HepG2 (cell line): ENCODE results near the gene TANGO6. TPM values are rescaled to one million over a fixed set of nuclear protein-coding genes. Genes with fewer than 3 reads are reported as not detected.

Experiments
- AHDC1 ChIP-seq: sonication (generic); formaldehyde crosslinking; IDR thresholded peaks from 2 replicates; pipeline ENCODE4 v1.5.1; 2020; ENCODE audit warnings: mild to moderate bottlenecking, missing genetic modification reagents, borderline replicate concordance
- ASH2L ChIP-seq: fragments of 300-600, 200-600 bp; sonication (generic); IDR thresholded peaks from 2 replicates; pipeline ENCODE4 v1.7.0; 2017; ENCODE audit warnings: low read depth, mild to moderate bottlenecking, moderate library complexity, mixed read lengths, low read length; ENCODE audit not compliant: insufficient read length
- DMAP1 ChIP-seq: IDR thresholded peaks from 2 replicates; pipeline ENCODE4 v1.6.1; 2016
- NBN ChIP-seq: fragments of 450-650 bp; conservative IDR thresholded peaks from 2 replicates; pipeline ENCODE4 v1.6.1; 2017
- NFE2 ChIP-seq: sonication (generic); formaldehyde crosslinking; IDR thresholded peaks from 2 replicates; pipeline ENCODE4 v1.4.0; 2020; ENCODE audit warnings: missing genetic modification reagents
- PRDM10 ChIP-seq: sonication (generic); formaldehyde crosslinking; IDR thresholded peaks from 2 replicates; pipeline ENCODE4 v1.4.0; 2020; ENCODE audit warnings: low read depth, missing genetic modification reagents
- PRPF4 ChIP-seq: fragments of 200-400 bp; formaldehyde crosslinking; IDR thresholded peaks from 2 replicates; pipeline ENCODE4 v1.6.1; 2016; ENCODE audit warnings: low read length, low read depth; ENCODE audit not compliant: poor library complexity, severe bottlenecking
- REST ChIP-seq, 2 experiments: IDR thresholded peaks; 2 replicates each; pipeline ENCODE4 v1.6.1; 2011 to 2012; ENCODE audit warnings: low read length in 2 of 2, borderline replicate concordance in 1 of 2, low read depth in 1 of 2, mild to moderate bottlenecking in 1 of 2, moderate library complexity in 1 of 2
- TBX3 ChIP-seq: fragments of 450-650 bp; IDR thresholded peaks from 2 replicates; pipeline ENCODE4 v1.6.1; 2017; ENCODE audit warnings: antibody characterized with exemption, mild to moderate bottlenecking, inconsistent platforms, borderline replicate concordance
- ZGPAT ChIP-seq: IDR thresholded peaks from 2 replicates; pipeline ENCODE4 v1.6.1; 2016; ENCODE audit warnings: mild to moderate bottlenecking
- ZNF234 ChIP-seq: sonication (generic); formaldehyde crosslinking; conservative IDR thresholded peaks from 2 replicates; pipeline ENCODE4 v1.5.1; 2020; ENCODE audit warnings: mild to moderate bottlenecking, missing genetic modification reagents
- ZNF274 ChIP-seq: sonication (generic); formaldehyde crosslinking; IDR thresholded peaks from 2 replicates; pipeline ENCODE4 v1.5.1; 2020; ENCODE audit warnings: mild to moderate bottlenecking, missing genetic modification reagents
- ZNF616 ChIP-seq: sonication (generic); formaldehyde crosslinking; IDR thresholded peaks from 2 replicates; pipeline ENCODE4 v1.5.0; 2020; ENCODE audit warnings: low read depth, mild to moderate bottlenecking, missing genetic modification reagents
- polyA plus RNA-seq, 8 experiments: library from polyadenylated mRNA; depleted of rRNA in 3 of 8; stranded (reverse) in 7 of 8; unstranded in 1 of 8; fragments of >200 nt; fragmentation: Illumina TruSeq in 4 of 8; extraction: Trizol in 4 of 8; gene quantifications; 2 replicates each; pipeline versions ENCODE4 v1.2.1 to v1.2.3, GENCODE V29; 2011 to 2016; ENCODE audit warnings: low read depth in 4 of 8, missing spikeins in 1 of 8, mixed read lengths in 1 of 8; ENCODE audit not compliant: insufficient read depth in 1 of 8
- total RNA-seq, 5 experiments: library from RNA; depleted of rRNA; stranded (reverse); fragments of >200 nt; fragmentation: Illumina TruSeq; extraction: Trizol; gene quantifications; 2 replicates each; pipeline ENCODE4 v1.2.3, GENCODE V29; 2016; ENCODE audit warnings: low read depth in 1 of 5

Gene TANGO6
- total and polyA plus RNA-seq, 2 of the 13 experiments (the other 11 are each of a cell fraction or from before 2014, with no cell fraction given): 7.2 to 13.3 TPM

- TF ChIP-seq AHDC1 (CRISPR knock-in tag) (peak; percentile 57; the same call in 1 of the 2 replicates), ZNF274 (CRISPR knock-in tag) (no peak), ZGPAT (peak; percentile 68; the same call in 1 of the 2 replicates), ASH2L (peak; percentile 84), PRDM10 (CRISPR knock-in tag) (peak; percentile 73; the same call in 1 of the 2 replicates), DMAP1 (CRISPR knock-in tag) (peak; percentile 67; the same call in 1 of the 2 replicates), PRPF4 (no peak), ZNF234 (no peak), NFE2 (CRISPR knock-in tag) (no peak), REST (IDR thresholded peaks at IDR 0.05; ENCODE audit: borderline replicate concordance in 1 of 2, low read depth in 1 of 2, low read length in 2 of 2) (0 out of 4 replicates have a peak, but pooled peaks of 1 of the 2 experiments have one; percentile 45), ZNF616 (no peak), NBN (no peak), TBX3 (no peak)
Observed at GRCh38 chr16:69040144-69040909, 197.0 kb downstream of the TANGO6 start (continued).
